Ecto neural progenitor cell (in vitro differentiated cells): ENCODE data around the gene PPP1R13B.
A peak's percentile ranks its signal among the peaks of the same experiment; 100 is the strongest.

ENCODE experiments used
- DNase-seq: peaks from one replicate; pipeline ENCODE4 v3.0.0-alpha.2; 2018; ENCODE audit warnings: low spot score

Gene PPP1R13B

GRCh38 chr14:103712633-103713247 lies 134.6 kb downstream of the PPP1R13B start:
- DNase-seq = no peak

- no peak for DNase-seq
Measured at GRCh38 chr14:103711516-103712431, 135.6 kb downstream of the PPP1R13B start.

GRCh38 chr14:103710771-103711377 lies 136.5 kb downstream of the PPP1R13B start:
- DNase-seq = no peak

- no peak for DNase-seq
Measured at GRCh38 chr14:103709814-103710213, 137.6 kb downstream of the PPP1R13B start.

GRCh38 chr14:103708750-103709187 lies 138.6 kb downstream of the PPP1R13B start:
- no peak for DNase-seq

- DNase-seq = no peak
Measured at GRCh38 chr14:103707329-103708263, 139.8 kb downstream of the PPP1R13B start.

GRCh38 chr14:103706551-103707328 lies 140.6 kb downstream of the PPP1R13B start:
- DNase-seq = no peak

GRCh38 chr14:103705504-103706284 lies 141.7 kb downstream of the PPP1R13B start:
- DNase-seq = no peak

- DNase-seq = no peak
Measured at GRCh38 chr14:103705118-103705503, 142.3 kb downstream of the PPP1R13B start.

GRCh38 chr14:103704708-103705107 lies 142.7 kb downstream of the PPP1R13B start:
- DNase-seq = no peak

- no peak for DNase-seq
Measured at GRCh38 chr14:103703433-103704385, 143.7 kb downstream of the PPP1R13B start.

GRCh38 chr14:103702497-103703432 lies 144.6 kb downstream of the PPP1R13B start:
- no peak for DNase-seq

- no peak for DNase-seq
Measured at GRCh38 chr14:103702095-103702494, 145.3 kb downstream of the PPP1R13B start.

- no peak for DNase-seq
Measured at GRCh38 chr14:103700753-103701490, 146.5 kb downstream of the PPP1R13B start.

GRCh38 chr14:103699901-103700752 lies 147.2 kb downstream of the PPP1R13B start:
- DNase-seq = no peak

GRCh38 chr14:103699261-103699661 lies 148.1 kb downstream of the PPP1R13B start:
- peak; percentile 36 for DNase-seq
